OCI-LY3 (cell line): ENCODE data around the gene TSNAXIP1.

ENCODE experiments used
- EZH2phosphoT487 ChIP-seq: fragments of 200-600 bp; shearing (Covaris generic); IDR thresholded peaks from 2 replicates; pipeline ENCODE4 v1.6.1; 2018; ENCODE audit warnings: antibody characterized with exemption, mixed run types, low read depth
- TF ChIP-seq, protein P1 (sequence below): fragments of 200-600, 300-600 bp; sonication (generic); IDR thresholded peaks from 2 replicates; pipeline ENCODE4 v1.5.1; 2014; ENCODE audit warnings: antibody characterized with exemption, low read length, low read depth

DNA sequence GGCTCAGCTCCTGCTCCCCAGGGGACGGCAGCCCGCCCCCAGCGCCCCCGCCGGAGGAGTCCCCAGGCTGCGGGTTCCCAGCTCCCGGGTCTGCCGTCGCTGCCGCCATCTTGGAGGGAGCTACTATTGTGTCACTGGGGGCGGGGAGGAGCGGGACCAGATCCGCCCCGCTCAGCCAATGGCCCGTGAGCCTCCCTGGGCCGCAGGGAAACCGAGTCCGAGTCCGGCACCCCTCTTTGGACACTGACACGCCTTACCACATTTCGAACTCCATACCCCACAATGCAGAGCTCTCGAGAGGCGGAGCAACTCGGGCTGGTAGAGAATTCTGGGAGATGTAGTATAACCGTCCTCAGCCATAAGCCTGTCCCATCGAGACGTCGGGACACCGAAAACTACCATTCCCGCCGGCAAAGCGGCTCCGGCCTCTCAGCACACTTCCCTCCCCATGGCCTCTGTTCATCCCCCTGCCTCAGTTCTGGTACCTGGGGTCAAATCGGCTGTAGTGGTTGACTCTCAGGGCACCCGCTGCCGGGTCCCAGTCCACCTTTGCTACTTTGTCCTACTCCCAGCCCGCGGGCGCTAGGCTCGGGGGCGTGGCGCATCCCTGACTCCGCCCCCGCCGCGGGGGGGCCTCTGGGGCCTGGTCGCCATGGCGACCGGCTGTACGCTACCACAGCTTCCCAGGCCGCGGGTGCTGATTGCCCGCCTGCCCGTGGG lies at the start of gene TSNAXIP1, which contains the start of gene RANBP10:
- TF ChIP-seq, protein P1, sequence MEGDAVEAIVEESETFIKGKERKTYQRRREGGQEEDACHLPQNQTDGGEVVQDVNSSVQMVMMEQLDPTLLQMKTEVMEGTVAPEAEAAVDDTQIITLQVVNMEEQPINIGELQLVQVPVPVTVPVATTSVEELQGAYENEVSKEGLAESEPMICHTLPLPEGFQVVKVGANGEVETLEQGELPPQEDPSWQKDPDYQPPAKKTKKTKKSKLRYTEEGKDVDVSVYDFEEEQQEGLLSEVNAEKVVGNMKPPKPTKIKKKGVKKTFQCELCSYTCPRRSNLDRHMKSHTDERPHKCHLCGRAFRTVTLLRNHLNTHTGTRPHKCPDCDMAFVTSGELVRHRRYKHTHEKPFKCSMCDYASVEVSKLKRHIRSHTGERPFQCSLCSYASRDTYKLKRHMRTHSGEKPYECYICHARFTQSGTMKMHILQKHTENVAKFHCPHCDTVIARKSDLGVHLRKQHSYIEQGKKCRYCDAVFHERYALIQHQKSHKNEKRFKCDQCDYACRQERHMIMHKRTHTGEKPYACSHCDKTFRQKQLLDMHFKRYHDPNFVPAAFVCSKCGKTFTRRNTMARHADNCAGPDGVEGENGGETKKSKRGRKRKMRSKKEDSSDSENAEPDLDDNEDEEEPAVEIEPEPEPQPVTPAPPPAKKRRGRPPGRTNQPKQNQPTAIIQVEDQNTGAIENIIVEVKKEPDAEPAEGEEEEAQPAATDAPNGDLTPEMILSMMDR, result no peak
- no peak for TF ChIP-seq EZH2phosphoT487
